ENCODE results near the gene ANXA11.

ANXA11 gene

GRCh38 chr10:80200259-80200658 is 5.1 kb downstream of the ANXA11 start:
- Histone ChIP-seq H3K36me3 (ENCODE audit: control insufficient read depth in 2 of 2, insufficient read depth in 2 of 2, low read length in 2 of 2) (peaks cover 5 to 10% of the 10 kb centered on the region in 2 donors), H3K9ac (ENCODE audit: low read depth in 1 of 2, low read length in 2 of 2) (peak overlapping the region in 1 of 2 donors; percentile 50), H3K9me3 (ENCODE audit: control insufficient read depth in 2 of 2, low read length in 2 of 2) (no peaks in the 10 kb centered on the region), H3K27ac (ENCODE audit: low read depth in 2 of 2, low read length in 2 of 2) (peak overlapping the region; percentile 71 to 96), H3K27me3 (ENCODE audit: control insufficient read depth in 2 of 2, insufficient read depth in 2 of 2, low read length in 2 of 2) (no peaks in the 10 kb centered on the region), H3K4me1 (ENCODE audit: control insufficient read depth in 2 of 2, insufficient read depth in 2 of 2, low read length in 2 of 2) (peaks cover 78 to 86% of the 10 kb centered on the region in 2 donors), H3K4me3 (ENCODE audit: low read length in 2 of 2) (peak overlapping the region in 1 of 2 donors; percentile 59)

GRCh38 chr10:80199828-80200227 is 5.5 kb downstream of the ANXA11 start:
- H3K4me1 ChIP-seq (ENCODE audit: control insufficient read depth in 2 of 2, insufficient read depth in 2 of 2, low read length in 2 of 2): peaks cover 82 to 91% of the 10 kb centered on the region in 2 donors
- H3K9me3 ChIP-seq (ENCODE audit: control insufficient read depth in 2 of 2, low read length in 2 of 2): no peaks in the 10 kb centered on the region
- peak overlapping the region; percentile 49 to 50 for H3K9ac ChIP-seq (ENCODE audit: low read depth in 1 of 2, low read length in 2 of 2)
- no peaks in the 10 kb centered on the region for H3K27me3 ChIP-seq (ENCODE audit: control insufficient read depth in 2 of 2, insufficient read depth in 2 of 2, low read length in 2 of 2)
- peak overlapping the region; percentile 71 to 96 for H3K27ac ChIP-seq (ENCODE audit: low read depth in 2 of 2, low read length in 2 of 2)
- H3K4me3 ChIP-seq (ENCODE audit: low read length in 2 of 2): peak overlapping the region in 1 of 2 donors; percentile 59
- H3K36me3 ChIP-seq (ENCODE audit: control insufficient read depth in 2 of 2, insufficient read depth in 2 of 2, low read length in 2 of 2): peaks cover 5 to 14% of the 10 kb centered on the region in 2 donors

GRCh38 chr10:80197972-80198916 is 7.1 kb downstream of the ANXA11 start:
- Histone ChIP-seq H3K9me3 (ENCODE audit: control insufficient read depth in 2 of 2, low read length in 2 of 2) (no peaks in the 10 kb centered on the region), H3K27ac (ENCODE audit: low read depth in 2 of 2, low read length in 2 of 2) (peak overlapping the region; percentile 19 to 98), H3K4me3 (ENCODE audit: low read length in 2 of 2) (peak overlapping the region in 1 of 2 donors; percentile 22), H3K9ac (ENCODE audit: low read depth in 1 of 2, low read length in 2 of 2) (peak overlapping the region in 1 of 2 donors; percentile 38), H3K36me3 (ENCODE audit: control insufficient read depth in 2 of 2, insufficient read depth in 2 of 2, low read length in 2 of 2) (peaks cover 5 to 18% of the 10 kb centered on the region in 2 donors), H3K27me3 (ENCODE audit: control insufficient read depth in 2 of 2, insufficient read depth in 2 of 2, low read length in 2 of 2) (no peaks in the 10 kb centered on the region), H3K4me1 (ENCODE audit: control insufficient read depth in 2 of 2, insufficient read depth in 2 of 2, low read length in 2 of 2) (peaks cover 85 to 88% of the 10 kb centered on the region in 2 donors)

- Histone ChIP-seq H3K36me3 (ENCODE audit: control insufficient read depth in 2 of 2, insufficient read depth in 2 of 2, low read length in 2 of 2) (peaks cover 5 to 18% of the 10 kb centered on the region in 2 donors), H3K9ac (ENCODE audit: low read depth in 1 of 2, low read length in 2 of 2) (peak overlapping the region; percentile 64 to 79), H3K4me1 (ENCODE audit: control insufficient read depth in 2 of 2, insufficient read depth in 2 of 2, low read length in 2 of 2) (peaks cover 78 to 82% of the 10 kb centered on the region in 2 donors), H3K27me3 (ENCODE audit: control insufficient read depth in 2 of 2, insufficient read depth in 2 of 2, low read length in 2 of 2) (no peaks in the 10 kb centered on the region), H3K27ac (ENCODE audit: low read depth in 2 of 2, low read length in 2 of 2) (peak overlapping the region; percentile 96 to 98), H3K9me3 (ENCODE audit: control insufficient read depth in 2 of 2, low read length in 2 of 2) (no peaks in the 10 kb centered on the region), H3K4me3 (ENCODE audit: low read length in 2 of 2) (peak overlapping the region in 1 of 2 donors; percentile 58)
Measured at GRCh38 chr10:80196950-80197315, 8.4 kb downstream of the ANXA11 start.

- Histone ChIP-seq H3K9ac (ENCODE audit: low read depth in 1 of 2, low read length in 2 of 2) (peak overlapping the region; percentile 64 to 66), H3K36me3 (ENCODE audit: control insufficient read depth in 2 of 2, insufficient read depth in 2 of 2, low read length in 2 of 2) (peaks cover 5 to 16% of the 10 kb centered on the region in 2 donors), H3K4me3 (ENCODE audit: low read length in 2 of 2) (peak overlapping the region in 1 of 2 donors; percentile 58), H3K27me3 (ENCODE audit: control insufficient read depth in 2 of 2, insufficient read depth in 2 of 2, low read length in 2 of 2) (no peaks in the 10 kb centered on the region), H3K27ac (ENCODE audit: low read depth in 2 of 2, low read length in 2 of 2) (peak overlapping the region; percentile 96 to 98), H3K9me3 (ENCODE audit: control insufficient read depth in 2 of 2, low read length in 2 of 2) (no peaks in the 10 kb centered on the region), H3K4me1 (ENCODE audit: control insufficient read depth in 2 of 2, insufficient read depth in 2 of 2, low read length in 2 of 2) (peaks cover 75 to 80% of the 10 kb centered on the region in 2 donors)
Measured at GRCh38 chr10:80196270-80196949, 8.9 kb downstream of the ANXA11 start.

GRCh38 chr10:80195046-80195574 is 10.2 kb downstream of the ANXA11 start:
- peak overlapping the region; percentile 23 to 47 for H3K9ac ChIP-seq (ENCODE audit: low read depth in 1 of 2, low read length in 2 of 2)
- peaks cover 66 to 71% of the 10 kb centered on the region in 2 donors for H3K4me1 ChIP-seq (ENCODE audit: control insufficient read depth in 2 of 2, insufficient read depth in 2 of 2, low read length in 2 of 2)

GRCh38 chr10:80194373-80195045 is 10.8 kb downstream of the ANXA11 start:
- H3K27me3 ChIP-seq (ENCODE audit: control insufficient read depth in 2 of 2, insufficient read depth in 2 of 2, low read length in 2 of 2): no peaks in the 10 kb centered on the region
- H3K9ac ChIP-seq (ENCODE audit: low read depth in 1 of 2, low read length in 2 of 2): peak overlapping the region in 1 of 2 donors; percentile 26
- H3K9me3 ChIP-seq (ENCODE audit: control insufficient read depth in 2 of 2, low read length in 2 of 2): no peaks in the 10 kb centered on the region
- H3K4me1 ChIP-seq (ENCODE audit: control insufficient read depth in 2 of 2, insufficient read depth in 2 of 2, low read length in 2 of 2): peaks cover 65 to 70% of the 10 kb centered on the region in 2 donors
- no peak overlapping the region for H3K4me3 ChIP-seq (ENCODE audit: low read length in 2 of 2)
- peak overlapping the region; percentile 96 to 98 for H3K27ac ChIP-seq (ENCODE audit: low read depth in 2 of 2, low read length in 2 of 2)
- peaks cover 0 to 12% of the 10 kb centered on the region in 2 donors for H3K36me3 ChIP-seq (ENCODE audit: control insufficient read depth in 2 of 2, insufficient read depth in 2 of 2, low read length in 2 of 2)

More at GRCh38 chr10:80195046-80195574, 10.2 kb downstream of the ANXA11 start:
- no peaks in the 10 kb centered on the region for H3K9me3 ChIP-seq (ENCODE audit: control insufficient read depth in 2 of 2, low read length in 2 of 2)
- H3K27ac ChIP-seq (ENCODE audit: low read depth in 2 of 2, low read length in 2 of 2): peak overlapping the region; percentile 96 to 98
- peak overlapping the region in 1 of 2 donors; percentile 31 for H3K4me3 ChIP-seq (ENCODE audit: low read length in 2 of 2)
- H3K27me3 ChIP-seq (ENCODE audit: control insufficient read depth in 2 of 2, insufficient read depth in 2 of 2, low read length in 2 of 2): no peaks in the 10 kb centered on the region
- H3K36me3 ChIP-seq (ENCODE audit: control insufficient read depth in 2 of 2, insufficient read depth in 2 of 2, low read length in 2 of 2): peaks cover 0 to 12% of the 10 kb centered on the region in 2 donors

GRCh38 chr10:80192553-80192952 is 12.8 kb downstream of the ANXA11 start:
- H3K27ac ChIP-seq (ENCODE audit: low read depth in 2 of 2, low read length in 2 of 2): no peak overlapping the region
- no peaks in the 10 kb centered on the region for H3K9me3 ChIP-seq (ENCODE audit: control insufficient read depth in 2 of 2, low read length in 2 of 2)
- H3K4me1 ChIP-seq (ENCODE audit: control insufficient read depth in 2 of 2, insufficient read depth in 2 of 2, low read length in 2 of 2): peaks cover 66 to 74% of the 10 kb centered on the region in 2 donors
- no peak overlapping the region for H3K4me3 ChIP-seq (ENCODE audit: low read length in 2 of 2)
- peaks cover 0 to 9% of the 10 kb centered on the region in 2 donors for H3K36me3 ChIP-seq (ENCODE audit: control insufficient read depth in 2 of 2, insufficient read depth in 2 of 2, low read length in 2 of 2)
- H3K9ac ChIP-seq (ENCODE audit: low read depth in 1 of 2, low read length in 2 of 2): no peak overlapping the region
- no peaks in the 10 kb centered on the region for H3K27me3 ChIP-seq (ENCODE audit: control insufficient read depth in 2 of 2, insufficient read depth in 2 of 2, low read length in 2 of 2)

GRCh38 chr10:80191589-80192270 is 13.6 kb downstream of the ANXA11 start:
- Histone ChIP-seq H3K9ac (ENCODE audit: low read depth in 1 of 2, low read length in 2 of 2) (peak overlapping the region; percentile 69 to 72), H3K27me3 (ENCODE audit: control insufficient read depth in 2 of 2, insufficient read depth in 2 of 2, low read length in 2 of 2) (no peaks in the 10 kb centered on the region), H3K4me3 (ENCODE audit: low read length in 2 of 2) (peak overlapping the region in 1 of 2 donors; percentile 24), H3K36me3 (ENCODE audit: control insufficient read depth in 2 of 2, insufficient read depth in 2 of 2, low read length in 2 of 2) (peaks cover 0 to 9% of the 10 kb centered on the region in 2 donors), H3K27ac (ENCODE audit: low read depth in 2 of 2, low read length in 2 of 2) (peak overlapping the region; percentile 89 to 91), H3K9me3 (ENCODE audit: control insufficient read depth in 2 of 2, low read length in 2 of 2) (no peaks in the 10 kb centered on the region), H3K4me1 (ENCODE audit: control insufficient read depth in 2 of 2, insufficient read depth in 2 of 2, low read length in 2 of 2) (peaks cover 67 to 74% of the 10 kb centered on the region in 2 donors)
